HG02610 (cell line): ENCODE data around the gene ASPN.
"Not testable (repeated sequence)": the region's sequence is repeated elsewhere in the genome, so short reads cannot be mapped to it uniquely, and the experiment has no call there.

ENCODE experiments used
- ATAC-seq: cut with Tn5 transposase; IDR thresholded peaks from one replicate; pipeline ENCODE4 v1.9.1; 2021; ENCODE audit warnings: mild to moderate bottlenecking, moderate library complexity; ENCODE audit not compliant: unreplicated experiment

Gene ASPN

DNA sequence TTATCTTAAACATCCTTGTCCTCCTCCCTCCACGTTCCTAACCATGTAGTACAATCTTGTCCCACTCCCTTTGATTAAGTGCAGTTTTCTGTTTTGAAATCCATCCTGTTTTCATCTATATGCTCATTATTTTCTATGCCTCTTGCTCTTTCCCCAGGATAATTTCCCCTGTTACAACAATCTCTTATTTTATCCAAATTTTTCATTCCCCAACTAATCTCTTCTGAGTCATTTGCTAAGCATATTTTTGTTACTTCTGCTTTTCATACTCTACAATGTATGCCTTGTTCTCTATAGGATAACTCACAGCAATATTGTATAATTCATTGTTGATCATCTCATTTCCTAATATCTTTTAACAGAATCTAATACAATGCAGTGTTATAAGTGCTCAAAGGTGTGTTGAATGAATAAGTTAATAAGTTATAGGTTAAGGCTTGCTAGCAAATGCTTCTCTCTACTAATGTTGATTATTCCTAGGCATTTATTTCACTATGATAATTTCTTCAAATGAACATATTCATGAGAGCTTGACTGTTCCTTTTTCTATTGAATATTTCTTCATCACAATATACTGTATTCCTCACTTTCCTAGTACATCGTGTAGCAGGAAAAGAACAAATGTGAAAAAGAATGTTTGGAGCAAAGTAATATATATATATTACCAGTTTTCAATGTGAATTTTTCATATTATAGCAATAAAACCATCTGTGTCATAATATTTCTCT, 59.5 kb downstream of the ASPN start:
- ATAC-seq, result no peak

DNA sequence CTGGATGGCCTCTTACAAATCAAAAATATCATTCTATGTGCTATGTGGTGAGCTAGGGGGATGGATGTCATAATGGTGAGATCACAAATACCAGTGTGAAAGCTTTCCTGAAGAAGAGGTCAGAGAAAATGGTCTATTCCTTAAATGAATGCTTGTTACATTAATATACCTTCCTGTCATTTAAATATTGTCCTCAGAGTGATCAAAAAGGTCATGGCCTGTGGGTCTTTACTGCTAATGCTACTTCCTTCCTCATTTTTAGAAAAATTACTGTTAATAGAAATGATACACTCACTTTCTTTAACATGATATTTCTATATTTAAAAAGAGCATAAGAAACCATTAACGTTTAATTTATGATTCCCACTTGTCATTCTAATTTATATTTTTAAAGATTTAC, 67.7 kb downstream of the ASPN start:
- no peak for ATAC-seq

DNA sequence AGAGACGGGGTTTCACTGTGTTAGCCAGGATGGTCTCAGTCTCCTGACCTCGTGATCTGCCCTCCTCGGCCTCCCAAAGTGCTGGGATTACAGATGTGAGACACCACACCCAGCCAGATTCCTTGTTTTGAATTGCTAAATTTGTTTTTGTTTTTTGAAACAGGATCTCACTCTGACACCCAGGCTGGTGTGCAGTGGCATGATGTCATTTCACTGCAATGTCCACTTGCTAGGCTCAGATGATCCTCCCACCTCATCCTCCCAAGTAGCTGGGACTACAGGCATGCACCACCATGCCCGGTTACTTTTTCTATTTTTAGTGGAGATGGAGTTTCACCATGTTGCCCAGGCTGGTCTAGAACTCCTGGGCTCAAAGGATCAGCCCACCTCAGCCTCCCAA, 71.1 kb downstream of the ASPN start:
- not testable (repeated sequence) for ATAC-seq

DNA sequence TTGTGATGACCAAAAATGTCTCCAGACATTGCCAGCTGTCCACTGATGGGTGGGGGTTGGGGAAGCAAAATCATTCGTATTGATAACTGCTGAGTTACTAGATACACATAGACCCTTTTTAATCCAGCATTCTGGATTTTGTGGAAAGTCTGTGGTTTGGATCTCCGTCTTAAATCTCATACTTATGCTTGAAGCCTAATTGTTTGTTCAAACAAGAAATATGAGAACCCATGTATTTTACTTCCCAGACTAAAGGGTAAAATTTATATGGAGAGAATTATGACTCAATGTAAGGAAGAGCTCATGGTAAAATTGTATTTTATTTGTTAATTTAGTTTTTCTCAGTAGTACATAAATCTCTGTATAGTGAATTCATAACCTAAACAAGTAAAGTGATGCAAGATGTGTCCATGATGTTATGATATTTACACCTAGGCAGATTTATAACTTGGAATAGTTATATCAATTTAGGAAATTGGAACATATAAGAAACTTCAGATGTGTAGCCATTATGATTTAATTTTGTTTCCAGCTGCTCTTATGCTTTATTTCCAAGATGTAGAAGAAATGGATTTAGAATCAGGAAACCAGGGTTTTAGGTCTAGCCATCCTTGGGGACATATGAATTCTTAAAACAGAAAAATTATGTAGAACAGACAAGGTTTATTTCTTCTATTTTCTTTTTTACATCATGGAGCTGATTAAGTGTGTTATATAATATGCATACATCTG, 73.4 kb downstream of the ASPN start:
- ATAC-seq, result no peak

DNA sequence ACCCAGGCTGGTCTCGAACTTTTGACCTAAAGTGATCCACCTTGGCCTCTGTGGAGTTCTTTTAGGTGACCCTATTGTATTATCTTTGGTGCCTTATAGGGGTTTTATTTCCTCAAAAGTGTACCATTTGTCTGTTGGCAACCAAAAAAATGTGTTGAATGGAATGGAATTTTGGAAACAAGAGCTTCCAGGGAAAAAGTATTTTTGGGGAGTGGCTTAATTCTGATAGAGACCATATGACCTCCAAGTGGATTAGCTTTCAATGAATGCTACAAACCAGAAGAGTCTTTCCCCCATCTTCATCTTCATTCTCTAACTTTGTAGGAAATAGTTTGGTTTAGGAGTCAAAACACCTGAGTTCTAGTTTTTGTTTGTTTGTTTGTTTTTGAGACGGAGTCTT, 74.5 kb downstream of the ASPN start:
- no peak for ATAC-seq

DNA sequence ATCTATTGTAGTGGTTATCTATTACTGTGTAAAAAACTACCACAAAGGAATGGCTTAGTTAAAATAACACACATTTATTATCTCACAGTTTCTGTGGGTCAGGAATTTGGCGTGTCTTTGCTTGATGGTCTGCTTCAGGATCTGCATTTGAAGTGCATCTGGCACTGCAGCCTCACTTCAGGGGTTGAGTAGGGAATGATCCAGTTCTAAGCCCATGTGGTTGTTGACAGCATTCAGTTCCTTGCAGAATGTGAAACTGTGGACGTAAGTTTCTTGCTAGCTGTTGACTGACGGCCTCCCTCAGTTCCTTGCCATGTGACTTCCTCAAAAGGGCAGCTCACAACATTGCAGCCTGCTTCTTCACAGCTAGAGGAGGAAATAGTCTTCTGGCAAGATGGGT, 75.8 kb downstream of the ASPN start:
- peak; percentile 73 for ATAC-seq
